ENCODE results near the gene SND1.

The SND1 gene

GRCh38 chr7:128080169-128080568 is 428.2 kb downstream of the SND1 start:
- CTCF ChIA-PET, result no interaction called here
- no peak for DNase-seq (ENCODE audit: extremely low spot score)
- POLR2A ChIA-PET, result no interaction called here
- TF ChIP-seq L3MBTL2 (conservative IDR thresholded peaks at IDR 0.05) (no peak), BHLHE40 (IDR thresholded peaks at IDR 0.05; ENCODE audit: borderline replicate concordance) (no peak), ELF4 (IDR thresholded peaks at IDR 0.05) (no peak), FOXK2 (IDR thresholded peaks at IDR 0.05) (no peak), SP1 (IDR thresholded peaks at IDR 0.05) (no peak), HDGF (IDR thresholded peaks at IDR 0.05; ENCODE audit: borderline replicate concordance) (no peak), FOXA1 (IDR thresholded peaks at IDR 0.05) (no peak), ARNT (IDR thresholded peaks at IDR 0.05) (no peak), FOXM1 (IDR thresholded peaks at IDR 0.05; ENCODE audit: borderline replicate concordance) (no peak), LEF1 (IDR thresholded peaks at IDR 0.05; ENCODE audit: borderline replicate concordance) (no peak), CTBP1 (IDR thresholded peaks at IDR 0.05; ENCODE audit: borderline replicate concordance) (no peak), ZNF384 (IDR thresholded peaks at IDR 0.05) (no peak)

GRCh38 chr7:128081351-128081750 is 429.4 kb downstream of the SND1 start:
- POLR2A ChIA-PET, result no interaction called here
- TF ChIP-seq BHLHE40 (IDR thresholded peaks at IDR 0.05; ENCODE audit: borderline replicate concordance) (no peak), ELF4 (IDR thresholded peaks at IDR 0.05) (no peak), HDGF (IDR thresholded peaks at IDR 0.05; ENCODE audit: borderline replicate concordance) (no peak), SUZ12 (IDR thresholded peaks at IDR 0.05) (no peak), FOXA1 (IDR thresholded peaks at IDR 0.05) (no peak), FOXK2 (IDR thresholded peaks at IDR 0.05) (no peak), SP1 (IDR thresholded peaks at IDR 0.05) (no peak), TARDBP (IDR thresholded peaks at IDR 0.05) (no peak)
- CTCF ChIA-PET, result no interaction called here
- no peak for DNase-seq (ENCODE audit: extremely low spot score)

GRCh38 chr7:128081808-128082207 is 429.8 kb downstream of the SND1 start:
- DNase-seq (ENCODE audit: extremely low spot score), result no peak
- POLR2A ChIA-PET, result no interaction called here
- CTCF ChIA-PET, result no interaction called here
- TF ChIP-seq FOXK2 (IDR thresholded peaks at IDR 0.05) (no peak), L3MBTL2 (conservative IDR thresholded peaks at IDR 0.05) (no peak), ELF4 (IDR thresholded peaks at IDR 0.05) (no peak), ARNT (IDR thresholded peaks at IDR 0.05) (no peak), BHLHE40 (IDR thresholded peaks at IDR 0.05; ENCODE audit: borderline replicate concordance) (no peak), SUZ12 (IDR thresholded peaks at IDR 0.05) (no peak), HDGF (IDR thresholded peaks at IDR 0.05; ENCODE audit: borderline replicate concordance) (no peak), SP1 (IDR thresholded peaks at IDR 0.05) (no peak), FOXM1 (IDR thresholded peaks at IDR 0.05; ENCODE audit: borderline replicate concordance) (no peak), ZNF384 (IDR thresholded peaks at IDR 0.05) (no peak), FOXA1 (IDR thresholded peaks at IDR 0.05) (no peak), TARDBP (IDR thresholded peaks at IDR 0.05) (no peak), PKNOX1 (IDR thresholded peaks at IDR 0.05) (no peak), LEF1 (IDR thresholded peaks at IDR 0.05; ENCODE audit: borderline replicate concordance) (no peak), NFRKB (IDR thresholded peaks at IDR 0.05) (no peak), CTBP1 (IDR thresholded peaks at IDR 0.05; ENCODE audit: borderline replicate concordance) (no peak)

GRCh38 chr7:128082431-128082830 is 430.4 kb downstream of the SND1 start:
- ChIA-PET POLR2A (no interaction called here), CTCF (no interaction called here)
- DNase-seq (ENCODE audit: extremely low spot score), result no peak
- TF ChIP-seq FOXA1 (IDR thresholded peaks at IDR 0.05), result no peak
- TF ChIP-seq PKNOX1 (IDR thresholded peaks at IDR 0.05), result no peak
- no peak for TF ChIP-seq BHLHE40 (IDR thresholded peaks at IDR 0.05; ENCODE audit: borderline replicate concordance)
- no peak for TF ChIP-seq HDGF (IDR thresholded peaks at IDR 0.05; ENCODE audit: borderline replicate concordance)
- TF ChIP-seq CTBP1 (IDR thresholded peaks at IDR 0.05; ENCODE audit: borderline replicate concordance), result no peak
- TF ChIP-seq L3MBTL2 (conservative IDR thresholded peaks at IDR 0.05), result no peak

- ChIA-PET POLR2A (no interaction called here), CTCF (no interaction called here)
- no peak for TF ChIP-seq TARDBP (IDR thresholded peaks at IDR 0.05)
- no peak for TF ChIP-seq PKNOX1 (IDR thresholded peaks at IDR 0.05)
- TF ChIP-seq ARNT (IDR thresholded peaks at IDR 0.05), result no peak
- no peak for TF ChIP-seq SUZ12 (IDR thresholded peaks at IDR 0.05)
- TF ChIP-seq L3MBTL2 (conservative IDR thresholded peaks at IDR 0.05), result no peak
- TF ChIP-seq CTBP1 (IDR thresholded peaks at IDR 0.05; ENCODE audit: borderline replicate concordance), result no peak
- no peak for TF ChIP-seq FOXM1 (IDR thresholded peaks at IDR 0.05; ENCODE audit: borderline replicate concordance)
- TF ChIP-seq LEF1 (IDR thresholded peaks at IDR 0.05; ENCODE audit: borderline replicate concordance), result no peak
- TF ChIP-seq SP1 (IDR thresholded peaks at IDR 0.05), result no peak
- no peak for TF ChIP-seq FOXK2 (IDR thresholded peaks at IDR 0.05)
- no peak for TF ChIP-seq FOXA1 (IDR thresholded peaks at IDR 0.05)
- no peak for DNase-seq (ENCODE audit: extremely low spot score)
Measured at GRCh38 chr7:128084896-128085608, 433.1 kb downstream of the SND1 start.

- ChIA-PET CTCF (no interaction called here), POLR2A (no interaction called here)
- TF ChIP-seq FOXM1 (IDR thresholded peaks at IDR 0.05; ENCODE audit: borderline replicate concordance), result no peak
- DNase-seq (ENCODE audit: extremely low spot score), result no peak
Measured at GRCh38 chr7:128090492-128090891, 438.5 kb downstream of the SND1 start.
